GM12875 (cell line): ENCODE measurements around the gene PTPRM.

Experiments used
- H3K4me3 ChIP-seq: one replicate; pipeline ENCODE4 v1.5.1; 2011; ENCODE audit warnings: low read depth, low read length, control low read depth
- TF ChIP-seq, protein P1 (sequence below): IDR thresholded peaks from 2 replicates; pipeline ENCODE4 v1.5.1; 2011; ENCODE audit warnings: low read depth, mild to moderate bottlenecking, control low read depth, inconsistent platforms, low read length, moderate library complexity, borderline replicate concordance; ENCODE audit not compliant: insufficient read depth

Gene PTPRM

DNA sequence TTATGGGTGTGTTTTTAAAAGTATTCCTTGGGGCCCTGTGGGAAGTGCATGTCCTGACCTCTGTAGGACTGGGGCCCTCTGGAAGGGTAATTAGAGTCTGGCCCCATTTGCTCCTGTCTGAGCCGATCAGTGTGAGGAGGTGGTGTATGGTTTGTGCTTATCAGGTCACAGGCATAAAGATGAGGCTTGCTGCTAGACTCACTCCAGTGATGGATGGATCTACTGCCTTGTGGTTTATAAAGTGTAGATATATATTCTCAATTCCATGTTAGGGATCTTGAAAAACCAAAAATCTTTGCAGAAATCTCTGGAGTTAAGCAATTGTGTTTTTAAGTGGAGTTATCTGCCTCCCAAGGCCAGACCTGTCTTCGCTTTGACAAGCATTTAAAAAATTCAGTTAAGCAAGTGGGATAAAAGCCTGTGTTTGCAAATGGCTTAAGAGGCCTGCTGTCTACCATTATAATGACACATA, 182.4 kb downstream of the PTPRM start:
- no peak overlapping the region for H3K4me3 ChIP-seq
- TF ChIP-seq, protein P1, sequence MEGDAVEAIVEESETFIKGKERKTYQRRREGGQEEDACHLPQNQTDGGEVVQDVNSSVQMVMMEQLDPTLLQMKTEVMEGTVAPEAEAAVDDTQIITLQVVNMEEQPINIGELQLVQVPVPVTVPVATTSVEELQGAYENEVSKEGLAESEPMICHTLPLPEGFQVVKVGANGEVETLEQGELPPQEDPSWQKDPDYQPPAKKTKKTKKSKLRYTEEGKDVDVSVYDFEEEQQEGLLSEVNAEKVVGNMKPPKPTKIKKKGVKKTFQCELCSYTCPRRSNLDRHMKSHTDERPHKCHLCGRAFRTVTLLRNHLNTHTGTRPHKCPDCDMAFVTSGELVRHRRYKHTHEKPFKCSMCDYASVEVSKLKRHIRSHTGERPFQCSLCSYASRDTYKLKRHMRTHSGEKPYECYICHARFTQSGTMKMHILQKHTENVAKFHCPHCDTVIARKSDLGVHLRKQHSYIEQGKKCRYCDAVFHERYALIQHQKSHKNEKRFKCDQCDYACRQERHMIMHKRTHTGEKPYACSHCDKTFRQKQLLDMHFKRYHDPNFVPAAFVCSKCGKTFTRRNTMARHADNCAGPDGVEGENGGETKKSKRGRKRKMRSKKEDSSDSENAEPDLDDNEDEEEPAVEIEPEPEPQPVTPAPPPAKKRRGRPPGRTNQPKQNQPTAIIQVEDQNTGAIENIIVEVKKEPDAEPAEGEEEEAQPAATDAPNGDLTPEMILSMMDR: no peak

DNA sequence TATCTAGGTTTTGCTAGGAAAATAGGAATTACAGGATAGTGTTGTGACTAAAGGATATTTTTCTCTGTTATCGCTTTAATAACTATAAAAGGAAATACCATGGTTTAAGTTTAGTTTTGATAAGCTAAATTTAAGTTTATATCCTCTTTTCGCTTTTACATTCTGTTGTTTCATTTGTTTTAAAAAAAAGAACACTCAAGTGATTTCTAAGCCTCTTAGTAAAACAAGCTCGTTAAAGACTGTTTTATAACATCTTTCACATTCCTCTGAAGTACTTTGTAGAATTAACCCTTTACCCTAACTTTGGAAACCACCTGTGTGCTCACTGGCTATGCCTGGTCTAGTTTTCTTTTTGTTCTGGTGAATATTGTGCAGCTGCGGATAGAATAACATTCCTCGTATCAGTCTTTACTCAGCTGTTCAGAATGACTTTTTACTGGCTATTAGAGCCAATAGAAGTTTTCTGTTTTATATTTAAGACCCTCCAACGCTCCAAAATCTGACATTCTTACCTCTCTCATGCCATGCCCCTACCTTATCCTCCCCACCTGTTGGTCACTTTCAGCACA, 183.1 kb downstream of the PTPRM start:
- H3K4me3 ChIP-seq: no peak overlapping the region
- TF ChIP-seq, protein P1: no peak

DNA sequence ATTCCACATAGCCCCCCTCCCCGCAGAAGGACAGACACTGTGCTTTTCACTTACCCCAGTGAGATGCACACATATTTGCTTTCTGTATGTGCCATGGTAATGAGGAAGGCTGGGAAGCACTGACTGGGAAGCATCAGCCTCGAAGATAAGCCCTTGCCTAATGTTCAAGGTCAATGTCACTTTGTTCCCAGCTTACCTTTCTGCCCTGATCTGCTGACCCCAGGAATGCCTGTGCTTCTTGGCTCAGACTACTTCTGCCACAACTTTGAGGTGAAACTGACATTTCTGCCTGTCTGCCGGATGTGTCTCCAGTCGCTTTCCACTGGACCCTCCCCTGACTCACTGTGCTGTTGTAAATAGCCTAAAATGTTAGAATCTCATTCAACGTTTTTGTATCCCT, 183.8 kb downstream of the PTPRM start:
- TF ChIP-seq, protein P1: no peak
- no peak overlapping the region for H3K4me3 ChIP-seq

DNA sequence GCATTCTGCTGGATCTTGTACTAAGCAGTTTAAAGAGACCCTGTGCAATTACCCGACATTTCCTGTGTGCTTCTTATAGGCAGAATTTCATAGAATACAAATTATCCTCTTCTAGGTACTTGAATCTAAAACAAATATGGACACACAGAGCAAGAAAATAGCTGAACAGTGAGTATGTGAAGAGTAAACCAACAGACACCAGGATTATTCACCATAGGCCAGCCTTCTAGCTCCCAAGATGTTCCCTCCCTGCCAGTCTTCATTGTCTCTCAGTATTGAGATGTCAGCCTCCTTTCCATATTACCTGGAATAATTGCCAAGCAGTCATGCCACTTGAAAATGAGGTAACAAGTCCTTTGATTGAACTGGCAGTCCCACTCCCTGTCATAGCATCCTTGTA, 187.1 kb downstream of the PTPRM start:
- no peak overlapping the region for H3K4me3 ChIP-seq
- TF ChIP-seq, protein P1: no peak

DNA sequence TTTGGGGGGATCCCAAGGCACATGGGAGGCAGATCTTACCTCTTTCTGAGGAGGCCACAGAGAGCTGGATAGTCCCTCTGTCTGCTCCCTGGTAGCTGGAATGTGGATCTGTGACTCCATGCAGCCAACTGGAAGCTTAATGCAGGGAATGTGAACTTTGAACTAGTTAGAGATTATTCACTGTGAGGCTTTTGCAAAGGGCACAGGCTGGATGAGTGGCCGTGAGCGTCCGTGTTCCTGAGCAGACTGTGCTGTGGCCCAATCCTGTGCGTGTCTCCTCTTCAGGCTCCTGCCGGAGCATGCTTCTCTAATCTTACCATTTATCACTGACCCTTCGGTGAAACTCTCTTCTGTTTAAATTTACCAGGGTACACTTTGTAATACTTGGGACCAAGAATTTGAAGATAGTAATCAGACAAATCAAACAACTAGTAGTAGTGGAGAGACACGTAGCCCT, 187.6 kb downstream of the PTPRM start:
- TF ChIP-seq, protein P1: no peak
- no peak overlapping the region for H3K4me3 ChIP-seq

DNA sequence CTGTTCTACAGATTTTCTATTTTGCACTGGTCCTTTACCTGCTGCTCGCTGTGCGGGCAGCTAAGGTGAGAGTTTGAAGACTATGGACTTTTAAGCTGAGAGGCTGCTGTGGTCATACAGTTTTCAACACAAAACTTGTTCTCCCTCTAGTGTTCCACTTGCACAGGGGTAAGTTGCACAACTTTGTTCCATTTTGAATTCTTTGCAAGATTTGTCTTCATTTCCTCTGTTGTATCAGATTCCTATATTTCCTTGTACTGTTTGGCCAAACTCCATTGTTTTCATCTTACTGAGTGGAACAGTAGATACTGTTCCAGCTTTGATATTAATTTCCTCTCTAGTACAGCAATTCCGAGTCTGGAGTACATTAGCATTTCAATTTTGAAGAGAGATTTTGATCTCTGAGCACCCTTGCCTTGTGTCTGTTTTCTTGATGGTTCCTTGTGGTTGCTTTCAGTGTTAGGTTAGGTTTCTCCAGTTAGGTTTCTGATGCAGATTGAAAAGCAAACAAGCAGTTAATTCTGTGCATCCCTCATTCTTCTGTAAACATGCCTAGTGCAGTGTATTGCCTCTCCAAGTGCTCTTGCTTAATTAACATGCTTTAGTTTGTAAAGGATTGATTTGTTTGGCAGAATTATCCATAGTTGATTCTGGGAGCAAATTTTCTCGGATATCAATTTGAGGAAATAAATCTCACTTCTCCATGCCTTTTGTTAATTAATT, 188.8 kb downstream of the PTPRM start:
- H3K4me3 ChIP-seq: no peak overlapping the region
- TF ChIP-seq, protein P1: no peak

DNA sequence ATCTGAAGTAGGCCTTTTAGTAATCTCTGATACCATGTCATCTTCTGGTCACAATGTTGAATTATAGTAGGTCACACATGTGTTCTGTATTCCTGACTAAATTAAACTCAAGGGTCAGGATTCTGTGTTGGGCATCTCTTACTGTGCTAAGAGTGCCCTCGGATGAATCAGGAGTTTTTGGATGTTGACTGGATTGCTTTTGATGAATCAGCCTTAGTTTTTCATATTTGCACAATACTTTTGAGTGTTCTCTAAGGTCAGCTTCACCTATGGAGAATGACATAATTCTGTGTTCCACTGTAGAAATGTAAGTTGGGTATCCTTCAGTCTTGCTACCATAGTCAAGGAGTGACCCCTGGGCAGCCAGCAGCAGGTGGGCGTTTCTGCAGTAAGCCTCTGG, 190.1 kb downstream of the PTPRM start:
- no peak overlapping the region for H3K4me3 ChIP-seq
- TF ChIP-seq, protein P1: no peak
